Osteoblast (primary cell): Measurements from ENCODE around the gene GDF7. TPM values are rescaled to one million over a fixed set of nuclear protein-coding genes. Genes with fewer than 3 reads are reported as not detected.

Source experiments
- DNase-seq: peaks from one replicate; pipeline ENCODE4 v3.0.0; 2011; ENCODE audit warnings: low spot score, mixed read lengths; ENCODE audit not compliant: insufficient read length; ENCODE audit errors: missing footprints
- H2AFZ ChIP-seq: 2 replicates; pipeline ENCODE4 v1.6.0; 2011; ENCODE audit warnings: mild to moderate bottlenecking, low read length
- H3K27ac ChIP-seq: 2 replicates; pipeline ENCODE4 v1.5.1; 2011; ENCODE audit warnings: mild to moderate bottlenecking, low read depth, low read length, moderate library complexity
- H3K27me3 ChIP-seq: 2 replicates; pipeline ENCODE4 v1.6.0; 2012; ENCODE audit warnings: mild to moderate bottlenecking, control low read depth, inconsistent platforms, low read length, moderate library complexity; ENCODE audit not compliant: insufficient read depth
- H3K36me3 ChIP-seq: 2 replicates; pipeline ENCODE4 v1.5.1; 2011; ENCODE audit warnings: mild to moderate bottlenecking, low read length, control low read depth, moderate library complexity; ENCODE audit not compliant: insufficient read depth
- H3K4me1 ChIP-seq: 2 replicates; pipeline ENCODE4 v1.5.1; 2011; ENCODE audit warnings: mild to moderate bottlenecking, low read length, control low read depth, moderate library complexity; ENCODE audit not compliant: insufficient read depth
- H3K4me2 ChIP-seq: 2 replicates; pipeline ENCODE4 v1.6.0; 2011; ENCODE audit warnings: mild to moderate bottlenecking, low read length; ENCODE audit not compliant: insufficient read depth
- H3K4me3 ChIP-seq: fragments of 200-600 bp; sonication (generic); 3 replicates; pipeline ENCODE4 v1.5.1; 2012; ENCODE audit warnings: mild to moderate bottlenecking, low read length, inconsistent platforms; ENCODE audit not compliant: insufficient read depth
- H3K79me2 ChIP-seq: 2 replicates; pipeline ENCODE4 v1.6.0; 2012; ENCODE audit warnings: mild to moderate bottlenecking, low read length, control low read depth, inconsistent platforms; ENCODE audit not compliant: insufficient read depth
- H3K9me3 ChIP-seq: 2 replicates; pipeline ENCODE4 v1.5.1; 2011; ENCODE audit warnings: low read depth, low read length, control low read depth
- H4K20me1 ChIP-seq: 2 replicates; pipeline ENCODE4 v1.6.0; 2012; ENCODE audit warnings: mild to moderate bottlenecking, low read length, control low read depth; ENCODE audit not compliant: insufficient read depth
- CTCF ChIP-seq: IDR thresholded peaks from 2 replicates; pipeline ENCODE4 v1.5.1; 2011; ENCODE audit warnings: mild to moderate bottlenecking, low read depth, low read length, moderate library complexity; ENCODE audit errors: extremely low read depth
- total RNA-seq: library from RNA; depleted of rRNA; stranded (reverse); fragments of >200 nt; gene quantifications from 2 replicates; pipeline ENCODE4 v1.2.3, GENCODE V29; 2012

The GDF7 gene
- total RNA-seq, 1 donor: not detected

- Histone ChIP-seq H3K4me2 (no peak overlapping the region), H3K4me1 (peaks cover 13% of the 10 kb centered on the region), H3K9me3 (no peaks in the 10 kb centered on the region), H3K36me3 (no peaks in the 10 kb centered on the region), H2AFZ (no peak overlapping the region), H4K20me1 (no peaks in the 10 kb centered on the region), H3K27me3 (no peaks in the 10 kb centered on the region), H3K4me3 (no peak overlapping the region), H3K27ac (no peak overlapping the region), H3K79me2 (no peaks in the 10 kb centered on the region)
- DNase-seq: no peak
- no peak for TF ChIP-seq CTCF
Measured at GRCh38 chr2:20696366-20696765, 29.4 kb downstream of the GDF7 start.

GRCh38 chr2:20697322-20697934 is 30.5 kb downstream of the GDF7 start:
- Histone ChIP-seq H2AFZ (no peak overlapping the region), H3K4me1 (peaks cover 13% of the 10 kb centered on the region), H3K27me3 (no peaks in the 10 kb centered on the region), H3K4me2 (no peak overlapping the region), H3K27ac (no peak overlapping the region), H4K20me1 (no peaks in the 10 kb centered on the region), H3K36me3 (no peaks in the 10 kb centered on the region), H3K79me2 (no peaks in the 10 kb centered on the region), H3K9me3 (no peaks in the 10 kb centered on the region), H3K4me3 (no peak overlapping the region)
- no peak for TF ChIP-seq CTCF
- no peak for DNase-seq

DNA sequence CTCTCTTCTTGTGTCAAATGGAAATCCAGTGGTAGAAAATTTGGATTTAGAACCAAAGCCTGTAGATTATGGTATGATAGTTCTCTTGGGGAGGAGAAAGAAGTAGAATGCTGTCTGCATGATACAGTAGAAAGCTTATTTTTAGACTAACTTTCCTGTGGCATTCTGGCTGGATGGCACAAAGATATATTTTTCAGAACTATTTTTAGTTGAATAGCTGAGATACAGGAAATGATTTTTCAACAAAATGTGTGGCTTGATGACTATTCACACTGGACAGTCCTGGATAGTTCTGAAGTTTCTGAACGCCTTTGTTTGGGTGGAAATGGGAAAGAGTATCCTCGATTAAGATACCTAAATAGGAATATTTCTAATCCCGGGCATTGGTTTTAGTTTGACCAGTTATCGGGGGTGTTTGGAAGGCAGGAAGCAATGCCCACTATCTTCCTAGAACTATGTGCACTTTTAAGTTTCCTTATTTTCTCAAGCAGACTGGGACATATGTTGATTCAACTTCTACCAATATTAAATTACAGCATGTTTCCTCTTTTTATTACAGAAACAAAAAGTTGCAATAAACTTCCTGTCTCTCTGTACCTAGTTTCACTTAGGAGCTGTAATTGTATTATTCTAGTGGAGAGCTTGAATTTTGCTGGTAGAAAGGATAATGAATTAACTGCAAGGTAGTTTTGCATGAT is 32.1 kb downstream of the GDF7 start:
- no peaks in the 10 kb centered on the region for H4K20me1 ChIP-seq
- H3K4me1 ChIP-seq: peaks cover 13% of the 10 kb centered on the region
- no peaks in the 10 kb centered on the region for H3K9me3 ChIP-seq
- peak overlapping the region; percentile 35 for H3K4me3 ChIP-seq
- H3K27me3 ChIP-seq: no peaks in the 10 kb centered on the region
- H3K36me3 ChIP-seq: no peaks in the 10 kb centered on the region
- no peaks in the 10 kb centered on the region for H3K79me2 ChIP-seq
- no peak overlapping the region for H3K27ac ChIP-seq
- peak; percentile 69 for DNase-seq
- H3K4me2 ChIP-seq: peak overlapping the region; percentile 41
- no peak for TF ChIP-seq CTCF
- H2AFZ ChIP-seq: no peak overlapping the region

DNA sequence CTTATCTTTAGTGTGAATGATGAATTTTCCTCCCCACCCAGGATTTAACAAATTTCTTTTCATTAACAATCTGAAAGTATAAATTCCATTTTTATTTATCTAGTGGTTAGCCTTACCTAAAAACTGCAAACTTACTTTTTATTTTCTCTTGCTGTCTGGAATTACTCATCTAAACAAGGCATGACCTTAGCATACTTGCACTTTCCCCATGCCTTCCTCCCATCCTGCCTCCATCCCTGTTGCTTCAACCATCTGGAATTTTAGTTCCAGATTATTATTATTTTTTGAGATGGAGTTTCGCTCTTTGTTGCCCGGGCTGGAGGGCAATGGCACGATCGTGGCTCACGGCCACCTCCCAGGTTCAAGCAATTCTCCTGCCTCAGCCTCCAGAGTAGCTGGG is 35.6 kb downstream of the GDF7 start:
- Histone ChIP-seq H3K27ac (no peak overlapping the region), H3K36me3 (no peaks in the 10 kb centered on the region), H3K27me3 (no peaks in the 10 kb centered on the region), H4K20me1 (no peaks in the 10 kb centered on the region), H3K79me2 (no peaks in the 10 kb centered on the region), H2AFZ (no peak overlapping the region), H3K4me3 (no peak overlapping the region), H3K4me2 (no peak overlapping the region), H3K9me3 (no peaks in the 10 kb centered on the region), H3K4me1 (peaks cover 13% of the 10 kb centered on the region)
- no peak for TF ChIP-seq CTCF
- DNase-seq: no peak
